ENCODE results near the gene RNF135. TPM values are rescaled to one million over a fixed set of nuclear protein-coding genes. Genes with fewer than 3 reads are reported as not detected.

Gene RNF135
- total and polyA plus RNA-seq, 2 of the 4 experiments (the other 2 are of a cell fraction): 5.9 to 9.0 TPM

DNA sequence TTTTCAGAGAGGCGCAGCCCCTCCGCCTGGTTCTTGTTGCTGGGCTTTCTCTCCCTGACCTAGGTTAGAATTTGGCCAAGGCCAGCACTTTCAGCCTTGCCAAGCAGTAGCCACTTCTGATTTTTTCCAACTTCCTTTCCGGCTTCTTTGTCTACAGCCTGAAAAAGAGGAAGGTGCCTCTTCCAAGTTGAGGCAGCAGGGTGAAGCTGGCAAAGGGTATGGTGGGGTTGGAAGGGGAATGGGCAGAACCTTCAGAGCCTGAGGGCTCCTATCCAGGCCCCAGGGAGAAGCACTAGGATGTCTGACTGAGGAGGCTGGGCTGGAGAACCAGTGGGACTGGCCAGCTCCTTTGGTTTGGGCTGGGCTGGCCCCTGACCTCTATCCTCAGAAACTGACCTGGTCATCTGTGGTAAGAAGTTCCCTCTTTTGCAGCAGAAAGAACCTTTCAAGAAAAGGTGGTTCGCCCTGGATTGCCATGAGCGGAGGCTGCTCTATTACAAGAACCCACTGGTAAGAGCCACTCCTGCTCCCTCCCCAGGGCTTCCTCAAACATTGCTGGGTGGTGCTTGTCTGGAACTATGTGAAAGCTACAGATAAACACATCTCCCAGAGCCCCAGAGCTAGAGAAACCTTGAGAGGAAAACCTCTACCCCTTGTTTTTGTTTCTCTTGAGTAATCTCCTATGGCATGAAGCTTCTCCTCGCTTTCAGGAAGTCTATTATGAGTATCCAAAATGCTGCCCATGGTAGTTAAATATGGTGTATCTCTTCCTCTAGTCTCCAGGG is 16.6 kb upstream of the RNF135 start:
- Histone ChIP-seq H3K9me1 (ENCODE audit: insufficient read depth, low read length) (no peaks in the 10 kb centered on the region), H3K23ac (ENCODE audit: low read depth, low read length) (no peak overlapping the region), H3K9me3 (ENCODE audit: control insufficient read depth, insufficient read depth, low read length) (no peaks in the 10 kb centered on the region), H2AK5ac (ENCODE audit: low read depth, low read length) (no peak overlapping the region), H3K4me2 (ENCODE audit: low read depth, low read length) (no peak overlapping the region), H2AFZ (replicated peaks; ENCODE audit: low read length, poor library complexity) (no peak overlapping the region), H4K5ac (ENCODE audit: low read depth, low read length) (peak overlapping the region; percentile 19; the same call in 1 of the 2 replicates), H3K27ac (ENCODE audit: insufficient read depth, low read length) (no peak overlapping the region), H3K36me3 (ENCODE audit: control insufficient read depth, insufficient read depth, low read length) (no peaks in the 10 kb centered on the region), H4K8ac (ENCODE audit: low read depth in 2 of 2, low read length in 2 of 2) (no peak overlapping the region), H3K14ac (replicated peaks; ENCODE audit: low read depth, low read length) (no peak overlapping the region), H3K9ac (ENCODE audit: low read depth, low read length) (no peak overlapping the region), H2AK9ac (replicated peaks; ENCODE audit: low read depth, low read length, poor library complexity) (no peak overlapping the region), H2BK20ac (ENCODE audit: low read depth, low read length) (no peak overlapping the region), H2BK5ac (ENCODE audit: low read depth, low read length, poor library complexity, severe bottlenecking) (no peak overlapping the region), H3K18ac (ENCODE audit: low read depth, low read length) (no peak overlapping the region), H3K4ac (ENCODE audit: low read depth, low read length) (no peak overlapping the region), H3K4me1 (ENCODE audit: control insufficient read depth, insufficient read depth, low read length) (peaks cover 6% of the 10 kb centered on the region; the same call in 1 of the 2 replicates), H2BK120ac (ENCODE audit: low read depth, low read length) (no peak overlapping the region), H3K79me1 (ENCODE audit: low read depth in 1 of 2, low read length in 2 of 2) (no peaks in the 10 kb centered on the region), H2BK15ac (ENCODE audit: low read depth, low read length) (no peak overlapping the region), H3K4me3 (ENCODE audit: insufficient read depth, low read depth, low read length) (no peak overlapping the region), H3K27me3 (ENCODE audit: control insufficient read depth, insufficient read depth, low read length) (no peaks in the 10 kb centered on the region), H3K56ac (ENCODE audit: extremely low read depth, insufficient read depth, low read length) (no peak overlapping the region), H4K20me1 (ENCODE audit: insufficient read depth, low read length) (no peaks in the 10 kb centered on the region), H4K91ac (ENCODE audit: insufficient read depth, low read depth, low read length) (no peak overlapping the region)
- CTCF ChIA-PET: interaction anchor here (0.6 kb wide), 1 partner anchor 54 kb away, joined by 6 read pairs; no protein-coding TSS in a partner anchor
- no TSS peak for BruUV-seq (replicated peaks)
- peak; percentile 24 for DNase-seq
- whole genome bisulfite sequencing, 2 experiments (ENCODE audit: extremely low coverage in 2 of 2, insufficient read length in 1 of 2): 100% methylated on average over 1 of the region's 6 CpGs; no CpG with 5 or more reads in 1 of the 2 experiments
- in situ Hi-C loops (cut with MboI; ENCODE audit: low sequenced_read_pairs): no loop called here
- TF ChIP-seq MAZ (IDR thresholded peaks at IDR 0.05; ENCODE audit: borderline replicate concordance, low read depth, low read length) (no peak), CHD1 (IDR thresholded peaks at IDR 0.05; ENCODE audit: low read depth, low read length) (no peak), MAFK (IDR thresholded peaks at IDR 0.05; ENCODE audit: low read depth, low read length) (no peak), BHLHE40 (IDR thresholded peaks at IDR 0.05; ENCODE audit: low read depth, low read length) (no peak), SMC3 (IDR thresholded peaks at IDR 0.05; ENCODE audit: low read depth, low read length) (no peak), NFE2L2 (IDR thresholded peaks at IDR 0.05; ENCODE audit: low read depth, low read length) (no peak), RCOR1 (IDR thresholded peaks at IDR 0.05; ENCODE audit: insufficient replicate concordance, low read length) (no peak), MXI1 (IDR thresholded peaks at IDR 0.05; ENCODE audit: borderline replicate concordance, low read depth, low read length) (no peak)
- TF ChIP-seq, protein P1, sequence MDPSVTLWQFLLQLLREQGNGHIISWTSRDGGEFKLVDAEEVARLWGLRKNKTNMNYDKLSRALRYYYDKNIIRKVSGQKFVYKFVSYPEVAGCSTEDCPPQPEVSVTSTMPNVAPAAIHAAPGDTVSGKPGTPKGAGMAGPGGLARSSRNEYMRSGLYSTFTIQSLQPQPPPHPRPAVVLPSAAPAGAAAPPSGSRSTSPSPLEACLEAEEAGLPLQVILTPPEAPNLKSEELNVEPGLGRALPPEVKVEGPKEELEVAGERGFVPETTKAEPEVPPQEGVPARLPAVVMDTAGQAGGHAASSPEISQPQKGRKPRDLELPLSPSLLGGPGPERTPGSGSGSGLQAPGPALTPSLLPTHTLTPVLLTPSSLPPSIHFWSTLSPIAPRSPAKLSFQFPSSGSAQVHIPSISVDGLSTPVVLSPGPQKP (IDR thresholded peaks at IDR 0.05; ENCODE audit: borderline replicate concordance, low read depth, low read length): no peak
- dilution Hi-C loops (cut with HindIII; ENCODE audit: low sequenced_read_pairs, unreplicated experiment): no loop called here
- intact Hi-C loops (cut with micrococcal nuclease): no loop called here
- POLR2A ChIA-PET (ENCODE audit: unreplicated experiment): no interaction called here
- ATAC-seq (ENCODE audit: low read depth): peak; percentile 46; the same call in 1 of the 2 replicates

Measured in IMR-90 (cell line).